H9 (cell line): ENCODE data around the gene FBXL7. TPM values are rescaled to one million over a fixed set of nuclear protein-coding genes. Genes with fewer than 3 reads are reported as not detected.

Experiments
- DNase-seq: peaks from one replicate; pipeline ENCODE4 v3.0.0-alpha.2; 2017
- H2AFZ ChIP-seq: one replicate; pipeline ENCODE4 v1.6.1; 2013; ENCODE audit warnings: mild to moderate bottlenecking, low read length, control low read depth, moderate library complexity
- H2AK5ac ChIP-seq: 2 replicates; pipeline ENCODE4 v1.6.1; 2013; ENCODE audit warnings: low read length, control low read depth, mixed read lengths; ENCODE audit not compliant: insufficient read length
- H2BK120ac ChIP-seq: one replicate; pipeline ENCODE4 v1.6.1; 2013; ENCODE audit warnings: low read depth, mild to moderate bottlenecking, low read length, control low read depth, inconsistent platforms; ENCODE audit not compliant: poor library complexity, severe bottlenecking
- H2BK12ac ChIP-seq: 2 replicates; pipeline ENCODE4 v1.6.1; 2013; ENCODE audit warnings: low read length, control low read depth, mixed read lengths, low read depth; ENCODE audit not compliant: insufficient read length
- H2BK15ac ChIP-seq: 2 replicates; pipeline ENCODE4 v1.6.1; 2013; ENCODE audit warnings: low read depth, low read length, control low read depth
- H2BK20ac ChIP-seq: one replicate; pipeline ENCODE4 v1.6.1; 2013; ENCODE audit warnings: low read depth, mild to moderate bottlenecking, low read length, control low read depth, inconsistent platforms; ENCODE audit not compliant: poor library complexity, severe bottlenecking
- H2BK5ac ChIP-seq: 2 replicates; pipeline ENCODE4 v1.6.1; 2013; ENCODE audit warnings: low read length, control low read depth, mixed read lengths; ENCODE audit not compliant: insufficient read length
- H3K14ac ChIP-seq: 2 replicates; pipeline ENCODE4 v1.6.1; 2013; ENCODE audit warnings: low read length, control low read depth; ENCODE audit not compliant: insufficient read depth
- H3K18ac ChIP-seq: 2 replicates; pipeline ENCODE4 v1.6.1; 2013; ENCODE audit warnings: low read depth, mild to moderate bottlenecking, mixed read lengths, low read length, control low read depth; ENCODE audit not compliant: insufficient read length
- H3K23ac ChIP-seq: 2 replicates; pipeline ENCODE4 v1.6.1; 2013; ENCODE audit warnings: low read length, control low read depth, mixed read lengths, low read depth; ENCODE audit not compliant: insufficient read length
- H3K23me2 ChIP-seq: 2 replicates; pipeline ENCODE4 v1.6.1; 2013; ENCODE audit warnings: low read depth, mild to moderate bottlenecking, mixed read lengths, low read length, control low read depth; ENCODE audit not compliant: insufficient read length, poor library complexity, severe bottlenecking
- H3K27ac ChIP-seq: 2 replicates; pipeline ENCODE4 v1.5.1; 2013; ENCODE audit warnings: low read length, control low read depth, mixed read lengths, low read depth; ENCODE audit not compliant: insufficient read length
- H3K27me3 ChIP-seq: 2 replicates; pipeline ENCODE4 v1.6.1; 2013; ENCODE audit warnings: low read length, control low read depth, inconsistent platforms; ENCODE audit not compliant: insufficient read depth
- H3K4ac ChIP-seq: 2 replicates; pipeline ENCODE4 v1.6.1; 2013; ENCODE audit warnings: low read depth, mild to moderate bottlenecking, control low read depth, inconsistent platforms, low read length, moderate library complexity
- H3K4me1 ChIP-seq: 2 replicates; pipeline ENCODE4 v1.6.1; 2013; ENCODE audit warnings: low read length, control low read depth, inconsistent platforms; ENCODE audit not compliant: insufficient read depth
- H3K4me2 ChIP-seq: 2 replicates; pipeline ENCODE4 v1.6.1; 2013; ENCODE audit warnings: low read length, control low read depth, mixed read lengths; ENCODE audit not compliant: insufficient read length, insufficient read depth
- H3K56ac ChIP-seq: 2 replicates; pipeline ENCODE4 v1.6.1; 2013; ENCODE audit warnings: low read depth, mild to moderate bottlenecking, mixed read lengths, low read length, control low read depth; ENCODE audit not compliant: insufficient read length
- H3K79me1 ChIP-seq: 2 replicates; pipeline ENCODE4 v1.6.1; 2013; ENCODE audit warnings: low read depth, mild to moderate bottlenecking, moderate library complexity, low read length, control low read depth, inconsistent platforms; ENCODE audit not compliant: insufficient read depth, poor library complexity, severe bottlenecking
- H3K79me2 ChIP-seq: 2 replicates; pipeline ENCODE4 v1.6.1; 2013; ENCODE audit warnings: low read length, control low read depth, inconsistent platforms; ENCODE audit not compliant: insufficient read depth
- H3K9ac ChIP-seq: 2 replicates; pipeline ENCODE4 v1.6.1; 2013; ENCODE audit warnings: low read length, control low read depth, mixed read lengths; ENCODE audit not compliant: insufficient read length; ENCODE audit errors: extremely low read depth
- H3K9me3 ChIP-seq: one replicate; pipeline ENCODE4 v1.6.1; 2013; ENCODE audit warnings: low read depth, low read length, inconsistent platforms; ENCODE audit not compliant: control insufficient read depth
- H3T11ph ChIP-seq: one replicate; pipeline ENCODE4 v1.6.1; 2013; ENCODE audit warnings: mild to moderate bottlenecking, low read length, control low read depth, inconsistent platforms
- H4K20me1 ChIP-seq: one replicate; pipeline ENCODE4 v1.6.1; 2013; ENCODE audit not compliant: control insufficient read depth, insufficient read length, insufficient read depth
- H4K5ac ChIP-seq: 2 replicates; pipeline ENCODE4 v1.6.1; 2013; ENCODE audit warnings: low read depth, mild to moderate bottlenecking, mixed read lengths, low read length, control low read depth; ENCODE audit not compliant: insufficient read length
- H4K8ac ChIP-seq: replicated peaks from 2 replicates; pipeline ENCODE4 v1.6.1; 2013; ENCODE audit warnings: low read length, control low read depth, mixed read lengths, low read depth; ENCODE audit not compliant: insufficient read length
- H4K91ac ChIP-seq: 2 replicates; pipeline ENCODE4 v1.6.1; 2013; ENCODE audit warnings: low read depth, mild to moderate bottlenecking, moderate library complexity, mixed read lengths, low read length, control low read depth; ENCODE audit not compliant: insufficient read length
- H3K27ac Mint-ChIP-seq, 3 experiments: 2 replicates in 2 of 3; 3 replicates in 1 of 3; pipeline ENCODE4 v1.8.0; 2020 to 2021; ENCODE audit warnings: mixed read lengths in 3 of 3, mild to moderate bottlenecking in 1 of 3, moderate library complexity in 1 of 3
- H3K27me3 Mint-ChIP-seq: 2 replicates; pipeline ENCODE4 v1.8.0; 2021; ENCODE audit warnings: low read depth, mild to moderate bottlenecking, moderate library complexity, mixed read lengths
- H3K36me3 Mint-ChIP-seq, 3 experiments: 2 replicates in 2 of 3; 3 replicates in 1 of 3; pipeline ENCODE4 v1.8.0; 2020 to 2021; ENCODE audit warnings: low read depth in 3 of 3, mixed read lengths in 3 of 3; ENCODE audit not compliant: insufficient read depth in 1 of 3
- H3K4me1 Mint-ChIP-seq, 2 experiments: 2 replicates each; pipeline ENCODE4 v1.8.0; 2020; ENCODE audit warnings: mixed read lengths in 2 of 2
- H3K4me3 Mint-ChIP-seq, 2 experiments: 2 replicates in 1 of 2; 3 replicates in 1 of 2; pipeline ENCODE4 v1.8.0; 2020 to 2021; ENCODE audit warnings: mild to moderate bottlenecking in 2 of 2, mixed read lengths in 2 of 2, moderate library complexity in 1 of 2
- H3K9me3 Mint-ChIP-seq, 2 experiments: 2 replicates in 1 of 2; 3 replicates in 1 of 2; pipeline ENCODE4 v1.8.0; 2020; ENCODE audit warnings: mild to moderate bottlenecking in 2 of 2, mixed read lengths in 2 of 2, moderate library complexity in 1 of 2
- WGBS: extraction: QIAGEN DNeasy Blood & Tissue Kit; methylation state at CpG from one replicate; pipeline ENCODE4 v1.1.7; 2013; ENCODE audit warnings: missing lambda C conversion rate, low lambda C conversion rate, mixed read lengths; ENCODE audit not compliant: insufficient read length; ENCODE audit errors: extremely low coverage; 5-methylcytosine and 5-hydroxymethylcytosine counted together
- total RNA-seq: library from RNA; stranded (reverse); gene quantifications from 2 replicates; pipeline ENCODE4 v1.2.1, GENCODE V29; 2021
- TF ChIP-seq, protein P1 (sequence below): fragments of 200-600 bp; sonication (generic); conservative IDR thresholded peaks from 3 replicates; pipeline ENCODE4 v1.8.0; 2021; ENCODE audit warnings: antibody characterized with exemption, mild to moderate bottlenecking

FBXL7 gene
- total RNA-seq, 1 experiment from 2014 or later = 14.6 TPM

DNA sequence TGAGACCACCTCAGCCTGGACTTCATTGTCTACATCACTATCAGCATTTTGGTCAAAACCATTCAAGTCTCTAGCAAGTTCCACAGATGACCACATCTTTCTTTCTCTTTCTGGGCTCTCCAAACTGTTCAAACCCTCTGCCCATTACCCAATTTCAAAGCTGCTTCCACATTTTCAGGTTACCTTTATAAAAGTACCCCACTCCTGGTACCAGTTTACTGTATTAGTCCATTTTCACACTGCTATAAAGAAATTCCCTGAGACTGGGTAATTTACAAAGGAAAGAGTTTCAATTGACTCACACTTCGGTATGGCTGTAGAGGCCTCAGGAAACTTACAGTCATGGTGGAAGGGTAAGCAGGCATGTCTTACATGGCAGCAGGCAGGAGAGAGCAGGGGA, 84.5 kb downstream of the FBXL7 start:
- no peak for DNase-seq
- Histone ChIP-seq H3K23me2 (no peaks in the 10 kb centered on the region), H3K79me2 (no peaks in the 10 kb centered on the region), H2BK12ac (no peak overlapping the region), H3K23ac (no peak overlapping the region), H3K27me3 (no peaks in the 10 kb centered on the region), H2BK5ac (no peak overlapping the region), H3K4me1 (no peaks in the 10 kb centered on the region), H3T11ph (no peak overlapping the region), H4K91ac (no peak overlapping the region), H3K18ac (no peak overlapping the region), H4K8ac (no peak overlapping the region), H3K79me1 (no peaks in the 10 kb centered on the region), H3K9ac (no peak overlapping the region), H4K5ac (no peak overlapping the region), H3K56ac (no peak overlapping the region), H2BK15ac (no peak overlapping the region), H3K9me3 (peaks cover 6% of the 10 kb centered on the region), H4K20me1 (no peaks in the 10 kb centered on the region), H3K4me2 (no peak overlapping the region), H2AK5ac (no peak overlapping the region), H2AFZ (no peak overlapping the region), H2BK120ac (no peak overlapping the region), H3K27ac (no peak overlapping the region), H3K14ac (no peak overlapping the region), H2BK20ac (no peak overlapping the region), H3K4ac (no peak overlapping the region)
- no peaks in the 10 kb centered on the region; the same call in 1 of the 2 replicates for H3K27me3 Mint-ChIP-seq
- peaks cover 27 to 57% (median 41%) of the 10 kb centered on the region in 3 experiments for H3K36me3 Mint-ChIP-seq
- H3K4me1 Mint-ChIP-seq = peaks cover 7 to 8% of the 10 kb centered on the region in 2 experiments; a peak in 3 of 4 replicates
- TF ChIP-seq, protein P1, sequence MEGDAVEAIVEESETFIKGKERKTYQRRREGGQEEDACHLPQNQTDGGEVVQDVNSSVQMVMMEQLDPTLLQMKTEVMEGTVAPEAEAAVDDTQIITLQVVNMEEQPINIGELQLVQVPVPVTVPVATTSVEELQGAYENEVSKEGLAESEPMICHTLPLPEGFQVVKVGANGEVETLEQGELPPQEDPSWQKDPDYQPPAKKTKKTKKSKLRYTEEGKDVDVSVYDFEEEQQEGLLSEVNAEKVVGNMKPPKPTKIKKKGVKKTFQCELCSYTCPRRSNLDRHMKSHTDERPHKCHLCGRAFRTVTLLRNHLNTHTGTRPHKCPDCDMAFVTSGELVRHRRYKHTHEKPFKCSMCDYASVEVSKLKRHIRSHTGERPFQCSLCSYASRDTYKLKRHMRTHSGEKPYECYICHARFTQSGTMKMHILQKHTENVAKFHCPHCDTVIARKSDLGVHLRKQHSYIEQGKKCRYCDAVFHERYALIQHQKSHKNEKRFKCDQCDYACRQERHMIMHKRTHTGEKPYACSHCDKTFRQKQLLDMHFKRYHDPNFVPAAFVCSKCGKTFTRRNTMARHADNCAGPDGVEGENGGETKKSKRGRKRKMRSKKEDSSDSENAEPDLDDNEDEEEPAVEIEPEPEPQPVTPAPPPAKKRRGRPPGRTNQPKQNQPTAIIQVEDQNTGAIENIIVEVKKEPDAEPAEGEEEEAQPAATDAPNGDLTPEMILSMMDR = no peak
- H3K4me3 Mint-ChIP-seq = no peak overlapping the region
- WGBS = no CpG with 5 or more reads among the region's 1 CpG
- peaks cover 24 to 26% of the 10 kb centered on the region in 2 experiments for H3K9me3 Mint-ChIP-seq
- no peak overlapping the region for H3K27ac Mint-ChIP-seq
